Measurements from ENCODE around the gene GSS.

Gene GSS

DNA sequence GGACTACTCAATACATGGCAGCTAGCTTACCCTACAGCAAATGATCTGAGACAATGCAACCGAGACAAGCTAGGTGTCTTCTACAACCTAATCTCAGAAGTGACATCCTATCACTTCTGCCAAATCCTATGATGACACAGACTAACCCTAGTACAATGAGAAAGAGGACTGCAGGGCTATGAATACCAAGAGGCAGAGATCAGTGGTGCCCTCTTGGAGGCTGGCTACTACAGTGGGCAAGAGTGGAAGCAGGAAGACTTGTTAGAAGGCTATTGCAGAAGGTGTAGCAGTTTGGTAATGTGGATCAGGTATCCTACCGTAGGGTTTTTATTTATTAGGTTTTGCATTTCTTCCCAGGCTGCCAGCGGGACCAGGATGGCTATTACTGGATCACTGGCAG lies 30.3 kb downstream of the GSS start:
- DNase-seq: no peak
- Histone ChIP-seq H3K27me3 (ENCODE audit: insufficient read depth, low read depth, severe bottlenecking) (no peaks in the 10 kb centered on the region), H3K27ac (no peak overlapping the region), H3K9me3 (ENCODE audit: severe bottlenecking) (no peaks in the 10 kb centered on the region), H3K4me3 (ENCODE audit: low read depth, low read length) (no peak overlapping the region), H3K36me3 (peaks cover 22% of the 10 kb centered on the region)
- TF ChIP-seq, protein P1, sequence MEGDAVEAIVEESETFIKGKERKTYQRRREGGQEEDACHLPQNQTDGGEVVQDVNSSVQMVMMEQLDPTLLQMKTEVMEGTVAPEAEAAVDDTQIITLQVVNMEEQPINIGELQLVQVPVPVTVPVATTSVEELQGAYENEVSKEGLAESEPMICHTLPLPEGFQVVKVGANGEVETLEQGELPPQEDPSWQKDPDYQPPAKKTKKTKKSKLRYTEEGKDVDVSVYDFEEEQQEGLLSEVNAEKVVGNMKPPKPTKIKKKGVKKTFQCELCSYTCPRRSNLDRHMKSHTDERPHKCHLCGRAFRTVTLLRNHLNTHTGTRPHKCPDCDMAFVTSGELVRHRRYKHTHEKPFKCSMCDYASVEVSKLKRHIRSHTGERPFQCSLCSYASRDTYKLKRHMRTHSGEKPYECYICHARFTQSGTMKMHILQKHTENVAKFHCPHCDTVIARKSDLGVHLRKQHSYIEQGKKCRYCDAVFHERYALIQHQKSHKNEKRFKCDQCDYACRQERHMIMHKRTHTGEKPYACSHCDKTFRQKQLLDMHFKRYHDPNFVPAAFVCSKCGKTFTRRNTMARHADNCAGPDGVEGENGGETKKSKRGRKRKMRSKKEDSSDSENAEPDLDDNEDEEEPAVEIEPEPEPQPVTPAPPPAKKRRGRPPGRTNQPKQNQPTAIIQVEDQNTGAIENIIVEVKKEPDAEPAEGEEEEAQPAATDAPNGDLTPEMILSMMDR (IDR thresholded peaks at IDR 0.05; ENCODE audit: low read depth, low read length): no peak

DNA sequence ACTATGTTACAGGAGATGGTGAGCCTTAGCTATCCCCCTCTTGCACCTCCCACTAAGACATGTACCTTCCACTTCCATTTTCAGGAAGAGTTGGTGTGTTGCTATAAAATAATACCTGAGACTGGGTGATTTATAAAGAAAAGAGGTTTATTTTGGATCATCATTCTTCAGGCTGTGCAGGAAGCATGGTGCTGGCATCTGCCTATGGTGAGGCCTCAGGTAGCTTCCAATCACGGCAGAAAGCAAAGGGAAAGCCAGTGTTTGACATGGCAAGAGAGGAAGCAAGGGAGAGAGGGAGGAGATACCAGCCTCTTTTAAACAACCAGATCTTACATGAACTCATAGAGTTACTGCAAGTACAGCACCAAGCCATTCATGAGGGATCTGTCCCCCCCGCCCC lies 32.2 kb downstream of the GSS start:
- Histone ChIP-seq H3K9me3 (ENCODE audit: severe bottlenecking) (no peaks in the 10 kb centered on the region), H3K4me3 (ENCODE audit: low read depth, low read length) (no peak overlapping the region), H3K36me3 (peaks cover 5% of the 10 kb centered on the region), H3K27me3 (ENCODE audit: insufficient read depth, low read depth, severe bottlenecking) (no peaks in the 10 kb centered on the region), H3K27ac (no peak overlapping the region)
- TF ChIP-seq, protein P1 (IDR thresholded peaks at IDR 0.05; ENCODE audit: low read depth, low read length): no peak
- DNase-seq: no peak

DNA sequence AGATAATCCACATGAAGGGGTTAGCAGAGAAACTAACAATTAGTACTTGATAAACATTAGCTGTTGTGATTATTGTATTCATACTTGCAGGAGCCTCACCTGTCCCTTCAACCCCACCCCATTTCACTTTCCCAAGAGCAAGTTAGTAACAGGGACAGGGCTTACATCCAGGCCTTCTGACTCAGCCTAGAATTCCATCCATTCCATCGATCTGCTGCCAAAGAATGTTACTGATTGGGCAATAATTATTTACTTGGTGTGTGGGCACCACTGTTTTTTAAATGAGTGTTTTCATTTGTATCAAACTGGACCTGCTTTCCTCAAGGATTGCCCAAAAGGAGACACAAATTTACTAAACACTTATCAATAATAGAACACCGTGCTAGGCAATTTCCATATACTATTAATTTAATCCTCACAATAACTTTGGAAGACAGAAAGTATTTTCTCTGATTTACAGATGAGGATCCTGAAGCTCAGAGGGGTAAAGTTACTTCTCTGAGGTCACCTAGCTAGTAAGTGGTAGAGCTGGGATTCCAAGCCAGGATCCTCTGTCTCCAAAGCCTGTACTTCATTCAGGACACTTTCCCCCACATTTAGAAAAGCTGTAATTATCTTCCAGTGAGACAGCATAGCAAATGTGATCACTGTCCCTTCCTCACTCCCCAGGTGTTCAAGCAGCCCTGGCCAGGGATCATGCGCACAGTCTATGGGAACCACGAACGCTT lies 32.8 kb downstream of the GSS start:
- no peak for DNase-seq
- Histone ChIP-seq H3K4me3 (ENCODE audit: low read depth, low read length) (no peak overlapping the region), H3K27ac (no peak overlapping the region), H3K27me3 (ENCODE audit: insufficient read depth, low read depth, severe bottlenecking) (no peaks in the 10 kb centered on the region), H3K36me3 (peaks cover 5% of the 10 kb centered on the region), H3K9me3 (ENCODE audit: severe bottlenecking) (no peaks in the 10 kb centered on the region)
- TF ChIP-seq, protein P1 (IDR thresholded peaks at IDR 0.05; ENCODE audit: low read depth, low read length): no peak

DNA sequence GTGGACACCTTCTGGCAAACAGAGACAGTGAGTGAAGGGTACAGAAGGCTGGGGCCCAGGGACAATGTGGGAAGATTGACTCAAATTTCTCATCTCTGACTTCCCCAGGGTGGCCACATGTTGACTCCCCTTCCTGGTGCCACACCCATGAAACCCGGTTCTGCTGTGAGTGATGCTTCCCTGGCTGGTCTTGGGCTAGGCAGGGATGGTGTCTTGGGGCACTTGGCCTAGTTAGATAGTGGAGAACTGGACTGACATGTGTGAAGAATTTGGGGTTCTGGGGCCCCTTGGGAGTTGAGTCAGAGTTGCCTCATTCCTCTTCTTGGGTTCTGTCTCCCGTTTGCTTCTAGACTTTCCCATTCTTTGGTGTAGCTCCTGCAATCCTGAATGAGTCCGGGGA lies 34.2 kb downstream of the GSS start:
- TF ChIP-seq, protein P1 (IDR thresholded peaks at IDR 0.05; ENCODE audit: low read depth, low read length): no peak
- Histone ChIP-seq H3K36me3 (no peaks in the 10 kb centered on the region; the same call in 1 of the 2 replicates), H3K27ac (no peak overlapping the region), H3K4me3 (ENCODE audit: low read depth, low read length) (no peak overlapping the region), H3K9me3 (ENCODE audit: severe bottlenecking) (no peaks in the 10 kb centered on the region), H3K27me3 (ENCODE audit: insufficient read depth, low read depth, severe bottlenecking) (no peaks in the 10 kb centered on the region)
- DNase-seq: no peak

DNA sequence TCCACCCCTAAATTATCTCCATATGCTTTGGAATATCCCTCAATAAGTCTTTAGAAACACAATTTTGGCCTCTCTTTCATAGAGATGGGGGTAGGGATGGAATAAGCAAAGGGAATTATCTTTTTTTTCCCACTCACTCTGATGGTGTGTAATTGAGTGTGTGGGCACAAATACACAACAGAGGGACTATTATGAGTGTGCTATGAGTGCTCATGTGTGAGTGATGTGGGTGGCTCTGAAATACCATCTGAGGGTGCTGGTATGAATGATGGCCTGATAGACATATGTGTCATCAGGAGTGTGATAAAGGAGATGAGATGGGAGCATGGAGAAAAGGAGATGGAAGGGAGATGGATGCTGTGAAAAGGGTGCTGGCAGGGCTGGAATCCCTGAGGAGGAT lies 35.6 kb downstream of the GSS start:
- Histone ChIP-seq H3K9me3 (ENCODE audit: severe bottlenecking) (no peaks in the 10 kb centered on the region), H3K27ac (no peak overlapping the region), H3K4me3 (ENCODE audit: low read depth, low read length) (no peak overlapping the region), H3K36me3 (no peaks in the 10 kb centered on the region; the same call in 1 of the 2 replicates), H3K27me3 (ENCODE audit: insufficient read depth, low read depth, severe bottlenecking) (no peaks in the 10 kb centered on the region)
- DNase-seq: no peak
- TF ChIP-seq, protein P1 (IDR thresholded peaks at IDR 0.05; ENCODE audit: low read depth, low read length): no peak

All from WERI-Rb-1 (cell line).